HCT116 (cell line): ENCODE measurements around the gene PIP5KL1. TPM values are rescaled to one million over a fixed set of nuclear protein-coding genes. Genes with fewer than 3 reads are reported as not detected.

ENCODE experiments used
- ATAC-seq: fragments of 200-7000 bp; cut with Tn5 transposase; 2 replicates; pipeline ENCODE4 v1.9.1; 2020; ENCODE audit warnings: mild to moderate bottlenecking, moderate library complexity
- BruUV-seq: library from RNA; stranded (reverse); fragments of 400-500 nt; replicated peaks from 2 replicates; lab custom pipeline; 2021; lab: Mats Ljungman, UMichigan
- CTCF ChIA-PET: fragments of 300-600 bp; sonication (Branson Sonifier 250); formaldehyde crosslinking; loops from one replicate; lab custom pipeline; 2021; ENCODE audit warnings: antibody characterized with exemption; lab: Charles Lee
- POLR2A ChIA-PET: fragments of 300-600, 350-600 bp; sonication (Branson Sonifier 250); formaldehyde crosslinking; loops from one replicate; lab custom pipeline; 2021; ENCODE audit warnings: antibody characterized with exemption; lab: Charles Lee
- RAD21 ChIA-PET, 2 experiments: fragments of 300-600 bp; sonication (Branson Sonifier 250); formaldehyde crosslinking; loops; one replicate each; lab custom pipeline; 2023; ENCODE audit warnings: low total read pairs in 2 of 2; ENCODE audit not compliant: uncharacterized antibody in 2 of 2, unreplicated experiment in 2 of 2, low non-redundant PET in 1 of 2; lab: Charles Lee
- DNase-seq: peaks from one replicate; pipeline ENCODE4 v3.0.0-alpha.2; 2010; ENCODE audit warnings: low read depth, low spot score
- H2AFZ ChIP-seq: fragments of 200-600 bp; shearing (Covaris generic), sonication (generic); 2 replicates; pipeline ENCODE4 v1.6.1; 2017; ENCODE audit warnings: low read depth, mixed run types, mixed read lengths, antibody characterized with exemption, low read length; ENCODE audit not compliant: poor library complexity, severe bottlenecking
- H3K27ac ChIP-seq: 2 replicates; pipeline ENCODE4 v1.5.1; 2012; ENCODE audit warnings: low read depth, low read length
- H3K27me3 ChIP-seq: fragments of 200-600 bp; sonication (generic); 2 replicates; pipeline ENCODE4 v1.6.1; 2016; ENCODE audit warnings: mixed run types, low read length, mixed read lengths; ENCODE audit not compliant: insufficient read depth
- H3K36me3 ChIP-seq, 2 experiments: fragments of 200-500 bp in 1 of 2; fragments of 200-600 bp in 1 of 2; sonication (Bioruptor generic) in 1 of 2; sonication (generic) in 1 of 2; 2 replicates each; pipeline versions ENCODE4 v1.5.1 to v1.6.1; 2014 to 2016; ENCODE audit warnings: low read length in 2 of 2, inconsistent platforms in 1 of 2, mixed read lengths in 1 of 2, mixed run types in 1 of 2; ENCODE audit not compliant: insufficient read depth in 2 of 2, control insufficient read depth in 1 of 2
- H3K4me1 ChIP-seq, 2 experiments: fragments of 200-600 bp in 1 of 2; sonication (generic) in 1 of 2; 2 replicates each; pipeline versions ENCODE4 v1.5.1 to v1.6.1; 2012 to 2017; ENCODE audit warnings: low read length in 2 of 2, inconsistent platforms in 1 of 2, mild to moderate bottlenecking in 1 of 2, mixed read lengths in 1 of 2, mixed run types in 1 of 2, moderate library complexity in 1 of 2; ENCODE audit not compliant: insufficient read depth in 2 of 2, control insufficient read depth in 1 of 2
- H3K4me2 ChIP-seq: fragments of 200-600 bp; sonication (generic); 2 replicates; pipeline ENCODE4 v1.6.1; 2017; ENCODE audit warnings: mixed run types, low read length, mixed read lengths
- H3K4me3 ChIP-seq, 2 experiments: fragments of 200-600 bp in 1 of 2; sonication (generic) in 1 of 2; replicated peaks in 1 of 2; 2 replicates each; pipeline ENCODE4 v1.5.1; 2011 to 2016; ENCODE audit warnings: low read length in 2 of 2, control low read depth in 1 of 2, low read depth in 1 of 2, mild to moderate bottlenecking in 1 of 2, mixed read lengths in 1 of 2, mixed run types in 1 of 2
- H3K79me2 ChIP-seq: fragments of 200-600 bp; sonication (generic); 2 replicates; pipeline ENCODE4 v1.6.1; 2017; ENCODE audit warnings: mild to moderate bottlenecking, mixed run types, low read length, moderate library complexity, mixed read lengths; ENCODE audit not compliant: insufficient read depth
- H3K9ac ChIP-seq: fragments of 200-600 bp; sonication (generic); 2 replicates; pipeline ENCODE4 v1.6.1; 2016; ENCODE audit warnings: low read length, mixed read lengths
- H3K9me2 ChIP-seq: fragments of 200-600 bp; sonication (generic), shearing (Covaris generic); 2 replicates; pipeline ENCODE4 v1.6.1; 2017; ENCODE audit warnings: mixed run types, mild to moderate bottlenecking, moderate library complexity; ENCODE audit not compliant: insufficient read depth
- H3K9me3 ChIP-seq, 2 experiments: fragments of 200-500 bp in 1 of 2; fragments of 200-600 bp in 1 of 2; sonication (Bioruptor generic) in 1 of 2; sonication (generic) in 1 of 2; 2 replicates each; pipeline ENCODE4 v1.6.1; 2014 to 2017; ENCODE audit warnings: low read length in 2 of 2, mixed read lengths in 2 of 2, inconsistent platforms in 1 of 2, low read depth in 1 of 2, mild to moderate bottlenecking in 1 of 2, mixed run types in 1 of 2, moderate library complexity in 1 of 2; ENCODE audit not compliant: control insufficient read depth in 1 of 2, insufficient read depth in 1 of 2
- H4K20me1 ChIP-seq: fragments of 200-600 bp; sonication (generic), shearing (Covaris generic); 2 replicates; pipeline ENCODE4 v1.6.1; 2017; ENCODE audit warnings: mixed run types, mild to moderate bottlenecking, moderate library complexity; ENCODE audit not compliant: insufficient read depth
- CEBPB ChIP-seq: IDR thresholded peaks from 2 replicates; pipeline ENCODE4 v1.6.1; 2012; ENCODE audit warnings: low read depth
- EGR1 ChIP-seq: IDR thresholded peaks from 2 replicates; pipeline ENCODE4 v1.6.1; 2012; ENCODE audit warnings: low read depth
- EZH2 ChIP-seq: fragments of 200-600 bp; sonication (generic); IDR thresholded peaks from 2 replicates; pipeline ENCODE4 v1.6.1; 2017; ENCODE audit warnings: antibody characterized with exemption, mixed run types
- FOSL1 ChIP-seq: IDR thresholded peaks from 2 replicates; pipeline ENCODE4 v1.6.1; 2012; ENCODE audit warnings: low read depth
- JUND ChIP-seq: IDR thresholded peaks from 2 replicates; pipeline ENCODE4 v1.6.1; 2012
- SRF ChIP-seq: IDR thresholded peaks from 2 replicates; pipeline ENCODE4 v1.6.1; 2012; ENCODE audit warnings: low read depth
- ZNF274 ChIP-seq: fragments of 200-500 bp; sonication (Bioruptor generic); IDR thresholded peaks from 2 replicates; pipeline ENCODE4 v1.6.1; 2014; ENCODE audit warnings: mild to moderate bottlenecking, low read depth, low read length, inconsistent platforms
- intact Hi-C: fragments of 100-400 bp; cut with micrococcal nuclease; formaldehyde crosslinking; loops from 2 replicates; pipeline ENCODE4 v1.10.0; 2022
- total RNA-seq: library from RNA; stranded (reverse); gene quantifications from one replicate; pipeline ENCODE4 v1.2.1, GENCODE V29; 2021; ENCODE audit not compliant: unreplicated experiment
- TF ChIP-seq, protein P1 (sequence below): IDR thresholded peaks from 2 replicates; pipeline ENCODE4 v1.6.1; 2012; ENCODE audit warnings: low read depth

Gene PIP5KL1
- total RNA-seq, 1 experiment from 2014 or later = 37.6 TPM

DNA sequence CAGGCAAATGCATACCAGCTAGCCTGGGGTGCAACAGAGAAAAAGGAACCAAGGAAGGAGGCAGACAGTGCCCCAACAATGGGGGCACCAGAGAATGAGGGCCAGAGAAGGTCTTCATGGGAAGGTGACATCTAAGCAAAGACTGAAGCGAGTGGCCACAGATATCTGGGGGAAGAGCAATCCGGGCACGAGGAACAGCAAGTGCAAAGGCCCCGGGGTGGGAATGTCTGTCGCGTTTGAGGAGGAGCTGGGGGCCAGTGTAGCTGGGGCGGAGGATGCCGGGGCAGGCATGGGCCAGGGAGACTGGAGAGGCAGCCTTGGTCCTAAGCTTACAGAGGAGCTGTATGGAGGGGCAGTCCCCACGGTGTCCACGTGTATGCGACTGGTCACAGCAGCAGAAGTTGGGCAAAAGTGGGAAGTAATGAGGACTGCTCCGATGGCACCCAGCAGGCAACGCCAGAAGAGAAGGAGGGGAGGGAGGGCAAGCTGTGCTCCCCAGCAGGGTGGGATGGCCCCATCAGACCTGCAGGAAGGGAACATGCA lies 31.1 kb upstream of the PIP5KL1 start:
- no peak overlapping the region for H3K27ac ChIP-seq
- ATAC-seq (no peak), DNase-seq (no peak)
- TF ChIP-seq SRF = no peak
- no peak for TF ChIP-seq FOSL1
- TF ChIP-seq CEBPB = no peak
- no peak for TF ChIP-seq JUND
- no peak for TF ChIP-seq ZNF274
- TF ChIP-seq EZH2 = no peak
- TF ChIP-seq EGR1 = no peak
- TF ChIP-seq, protein P1, sequence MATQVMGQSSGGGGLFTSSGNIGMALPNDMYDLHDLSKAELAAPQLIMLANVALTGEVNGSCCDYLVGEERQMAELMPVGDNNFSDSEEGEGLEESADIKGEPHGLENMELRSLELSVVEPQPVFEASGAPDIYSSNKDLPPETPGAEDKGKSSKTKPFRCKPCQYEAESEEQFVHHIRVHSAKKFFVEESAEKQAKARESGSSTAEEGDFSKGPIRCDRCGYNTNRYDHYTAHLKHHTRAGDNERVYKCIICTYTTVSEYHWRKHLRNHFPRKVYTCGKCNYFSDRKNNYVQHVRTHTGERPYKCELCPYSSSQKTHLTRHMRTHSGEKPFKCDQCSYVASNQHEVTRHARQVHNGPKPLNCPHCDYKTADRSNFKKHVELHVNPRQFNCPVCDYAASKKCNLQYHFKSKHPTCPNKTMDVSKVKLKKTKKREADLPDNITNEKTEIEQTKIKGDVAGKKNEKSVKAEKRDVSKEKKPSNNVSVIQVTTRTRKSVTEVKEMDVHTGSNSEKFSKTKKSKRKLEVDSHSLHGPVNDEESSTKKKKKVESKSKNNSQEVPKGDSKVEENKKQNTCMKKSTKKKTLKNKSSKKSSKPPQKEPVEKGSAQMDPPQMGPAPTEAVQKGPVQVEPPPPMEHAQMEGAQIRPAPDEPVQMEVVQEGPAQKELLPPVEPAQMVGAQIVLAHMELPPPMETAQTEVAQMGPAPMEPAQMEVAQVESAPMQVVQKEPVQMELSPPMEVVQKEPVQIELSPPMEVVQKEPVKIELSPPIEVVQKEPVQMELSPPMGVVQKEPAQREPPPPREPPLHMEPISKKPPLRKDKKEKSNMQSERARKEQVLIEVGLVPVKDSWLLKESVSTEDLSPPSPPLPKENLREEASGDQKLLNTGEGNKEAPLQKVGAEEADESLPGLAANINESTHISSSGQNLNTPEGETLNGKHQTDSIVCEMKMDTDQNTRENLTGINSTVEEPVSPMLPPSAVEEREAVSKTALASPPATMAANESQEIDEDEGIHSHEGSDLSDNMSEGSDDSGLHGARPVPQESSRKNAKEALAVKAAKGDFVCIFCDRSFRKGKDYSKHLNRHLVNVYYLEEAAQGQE = no peak
- RAD21 ChIA-PET = no interaction called here
- no peaks in the 10 kb centered on the region for H3K27me3 ChIP-seq
- POLR2A ChIA-PET = interaction anchor here (0.6 kb wide), 1 partner anchor 45 kb away, joined by 3 read pairs; the partner anchor contains the start of gene ST6GALNAC4
- 0 out of 2 replicates have a peak overlapping the region, but pooled peaks have one; percentile 26 for H3K9ac ChIP-seq
- H3K36me3 ChIP-seq = no peaks in the 10 kb centered on the region
- peaks cover 97% of the 10 kb centered on the region for H3K79me2 ChIP-seq
- CTCF ChIA-PET = no interaction called here
- no peak overlapping the region for H3K4me3 ChIP-seq
- H3K9me2 ChIP-seq = no peaks in the 10 kb centered on the region
- BruUV-seq = no TSS peak
- H3K4me2 ChIP-seq = no peak overlapping the region
- peaks cover 68 to 77% of the 10 kb centered on the region in 2 experiments for H3K4me1 ChIP-seq
- no peaks in the 10 kb centered on the region; a peak in 1 of 4 replicates for H3K9me3 ChIP-seq
- H2AFZ ChIP-seq = no peak overlapping the region
- no peaks in the 10 kb centered on the region for H4K20me1 ChIP-seq
- intact Hi-C loops = no loop called here
